Frontal cortex (tissue), 4 donors: Measurements from ENCODE around the gene KRTAP8-1. TPM values are rescaled to one million over a fixed set of nuclear protein-coding genes. Genes with fewer than 3 reads are reported as not detected.

Source experiments
- DNase-seq, 2 donors: peaks; one replicate each; pipeline ENCODE4 v3.0.0; 2012; ENCODE audit warnings: low spot score in 2 of 2
- FAIRE-seq: peaks from 2 replicates; lab custom pipeline; 2012; peaks lifted over from hg19 to GRCh38; lab: Jason Lieb, UNC
- small RNA-seq: library from RNA; depleted of rRNA; stranded (forward); fragments of <200 nt; gene quantifications from one replicate; pipeline ENCODE3, GENCODE V24; 2014
- total RNA-seq: library from RNA; depleted of rRNA; stranded (reverse); fragments of >200 nt; gene quantifications from one replicate; pipeline ENCODE4 v1.2.3, GENCODE V29; 2014
- donor health status: control.
- donor health status: control.
- donor health status: control.

KRTAP8-1 gene
- total RNA-seq, result not detected

GRCh38 chr21:30813174-30813573 lies at the start of gene KRTAP8-1:
KRTAP8-1 (minus strand) TSS chr21:30813274; CDS start chr21:30813220, 54 bp downstream.
- DNase-seq (no peak), FAIRE-seq (no peak)

- DNase-seq, result no peak
- FAIRE-seq, result no peak
These were observed 34.8 kb upstream of the KRTAP8-1 start for GRCh38 chr21:30847627-30848500.

- FAIRE-seq (no peak), DNase-seq (no peak)
These were observed 29.9 kb upstream of the KRTAP8-1 start for GRCh38 chr21:30842990-30843389.

GRCh38 chr21:30839304-30839703 lies 26.2 kb upstream of the KRTAP8-1 start:
- DNase-seq, result no peak
- no peak for FAIRE-seq

GRCh38 chr21:30838536-30838935 lies 25.5 kb upstream of the KRTAP8-1 start:
- FAIRE-seq, result no peak

GRCh38 chr21:30831194-30831765 lies 18.2 kb upstream of the KRTAP8-1 start:
- DNase-seq (no peak), FAIRE-seq (no peak)

More at GRCh38 chr21:30838536-30838935, 25.5 kb upstream of the KRTAP8-1 start:
- no peak for DNase-seq

- FAIRE-seq, result no peak
- no peak for DNase-seq
These were observed 16.6 kb upstream of the KRTAP8-1 start, which contains the start of gene KRTAP7-1 for GRCh38 chr21:30829659-30830058. KRTAP7-1 (minus strand) TSS chr21:30829759; CDS start chr21:30829698, 61 bp downstream.

GRCh38 chr21:30818837-30819610 lies 6.0 kb upstream of the KRTAP8-1 start:
- no peak for FAIRE-seq
- DNase-seq, result no peak

- no peak for FAIRE-seq
- no peak for DNase-seq
These were observed 12.5 kb downstream of the KRTAP8-1 start for GRCh38 chr21:30800605-30801004.

- DNase-seq (no peak), FAIRE-seq (no peak)
These were observed 19.3 kb downstream of the KRTAP8-1 start for GRCh38 chr21:30793581-30794314.

GRCh38 chr21:30779249-30779648 lies 33.8 kb downstream of the KRTAP8-1 start:
- FAIRE-seq (no peak), DNase-seq (no peak)

GRCh38 chr21:30769724-30770431 lies 43.2 kb downstream of the KRTAP8-1 start:
- DNase-seq (no peak), FAIRE-seq (no peak)

Small RNA genes within 50 kb of the gene (small RNA-seq; reads per million reads assigned to genes)
- gene AP000244.1, result not detected
- not detected for gene KRTAP8-2P
- gene KRTAP8-3P, result not detected

Other genes with a start within 250 kb of the KRTAP8-1 start
- gene KRTAP22-2, start 222.9 kb downstream of the KRTAP8-1 start, total RNA-seq, result not detected
- gene KRTAP6-3, start 220.8 kb downstream of the KRTAP8-1 start, total RNA-seq, result not detected
- not detected for gene KRTAP6-2, start 214.4 kb downstream of the KRTAP8-1 start, total RNA-seq
- gene KRTAP22-1, start 212.2 kb downstream of the KRTAP8-1 start, total RNA-seq, result not detected
- not detected for gene KRTAP6-1, start 199.3 kb downstream of the KRTAP8-1 start, total RNA-seq
- gene KRTAP20-1, start 196.8 kb downstream of the KRTAP8-1 start, total RNA-seq, result not detected
- not detected for gene KRTAP20-4, start 192.6 kb downstream of the KRTAP8-1 start, total RNA-seq
- gene KRTAP20-2, start 178.1 kb downstream of the KRTAP8-1 start, total RNA-seq, result not detected
- not detected for gene KRTAP20-3, start 170.4 kb downstream of the KRTAP8-1 start, total RNA-seq
- not detected for gene KRTAP21-3, start 94.5 kb downstream of the KRTAP8-1 start, total RNA-seq
- gene KRTAP21-2, start 66.0 kb downstream of the KRTAP8-1 start, total RNA-seq, result not detected
- gene KRTAP21-1, start 57.8 kb downstream of the KRTAP8-1 start, total RNA-seq, result not detected
- gene KRTAP7-1, start 16.5 kb upstream of the KRTAP8-1 start, total RNA-seq, result not detected
- not detected for gene KRTAP11-1, start 68.3 kb upstream of the KRTAP8-1 start, total RNA-seq
- not detected for gene KRTAP19-8, start 225.2 kb upstream of the KRTAP8-1 start, total RNA-seq